HEK293 (cell line): ENCODE results near the gene CELSR1.

Experiments used
- ELK4 ChIP-seq: IDR thresholded peaks from 2 replicates; pipeline ENCODE4 v1.6.1; 2011; ENCODE audit warnings: mild to moderate bottlenecking, low read depth, low read length, borderline replicate concordance
- HOXA7 ChIP-seq: sonication (generic); formaldehyde crosslinking; IDR thresholded peaks from 2 replicates; pipeline ENCODE4 v1.8.1; 2022; ENCODE audit warnings: missing genetic modification reagents, borderline replicate concordance
- KLF1 ChIP-seq: fragments of 450-650 bp; formaldehyde crosslinking; IDR thresholded peaks from 2 replicates; pipeline ENCODE4 v1.5.1; 2016; ENCODE audit warnings: missing biosample characterization, missing genetic modification characterization
- KLF8 ChIP-seq: fragments of 450-650 bp; formaldehyde crosslinking; IDR thresholded peaks from 2 replicates; pipeline ENCODE4 v1.5.1; 2016; ENCODE audit warnings: missing biosample characterization, missing genetic modification characterization
- OSR2 ChIP-seq: fragments of 450-650 bp; formaldehyde crosslinking; IDR thresholded peaks from 2 replicates; pipeline ENCODE4 v1.5.1; 2016; ENCODE audit warnings: missing biosample characterization, missing genetic modification characterization
- OVOL3 ChIP-seq: fragments of 450-650 bp; formaldehyde crosslinking; IDR thresholded peaks from 2 replicates; pipeline ENCODE4 v1.5.1; 2016; ENCODE audit warnings: missing biosample characterization, missing genetic modification characterization
- SP2 ChIP-seq: fragments of 450-650 bp; formaldehyde crosslinking; IDR thresholded peaks from 2 replicates; pipeline ENCODE4 v1.5.1; 2016; ENCODE audit warnings: missing biosample characterization, missing genetic modification characterization
- YY2 ChIP-seq: fragments of 450-650 bp; formaldehyde crosslinking; IDR thresholded peaks from 2 replicates; pipeline ENCODE4 v1.5.1; 2016; ENCODE audit warnings: missing biosample characterization, missing genetic modification characterization
- ZBTB1 ChIP-seq: fragments of 450-650 bp; formaldehyde crosslinking; IDR thresholded peaks from 2 replicates; pipeline ENCODE4 v1.5.1; 2016; ENCODE audit warnings: missing biosample characterization, missing genetic modification characterization
- ZFHX2 ChIP-seq: fragments of 450-650 bp; formaldehyde crosslinking; conservative IDR thresholded peaks from 2 replicates; pipeline ENCODE4 v1.5.1; 2016; ENCODE audit warnings: missing biosample characterization, missing genetic modification characterization
- ZFP3 ChIP-seq: fragments of 450-650 bp; formaldehyde crosslinking; IDR thresholded peaks from 2 replicates; pipeline ENCODE4 v1.5.1; 2016; ENCODE audit warnings: low read depth, missing biosample characterization, missing genetic modification characterization
- ZFP41 ChIP-seq: fragments of 450-650 bp; formaldehyde crosslinking; IDR thresholded peaks from 2 replicates; pipeline ENCODE4 v1.5.1; 2016; ENCODE audit warnings: missing biosample characterization, missing genetic modification characterization, borderline replicate concordance
- ZIC2 ChIP-seq: fragments of 450-650 bp; formaldehyde crosslinking; IDR thresholded peaks from 2 replicates; pipeline ENCODE4 v1.5.1; 2016; ENCODE audit warnings: missing biosample characterization, missing genetic modification characterization
- ZNF132 ChIP-seq: fragments of 450-650 bp; formaldehyde crosslinking; IDR thresholded peaks from 2 replicates; pipeline ENCODE4 v1.5.1; 2017; ENCODE audit warnings: missing biosample characterization, missing genetic modification characterization, borderline replicate concordance
- ZNF155 ChIP-seq: fragments of 450-650 bp; formaldehyde crosslinking; IDR thresholded peaks from 2 replicates; pipeline ENCODE4 v1.5.1; 2016; ENCODE audit warnings: missing biosample characterization, missing genetic modification characterization
- ZNF16 ChIP-seq: fragments of 450-650 bp; formaldehyde crosslinking; IDR thresholded peaks from 2 replicates; pipeline ENCODE4 v1.5.1; 2016; ENCODE audit warnings: low read depth, missing biosample characterization, missing genetic modification characterization
- ZNF174 ChIP-seq: fragments of 450-650 bp; formaldehyde crosslinking; IDR thresholded peaks from 2 replicates; pipeline ENCODE4 v1.5.0; 2017; ENCODE audit warnings: missing biosample characterization, mild to moderate bottlenecking, missing genetic modification characterization
- ZNF175 ChIP-seq: fragments of 450-650 bp; formaldehyde crosslinking; IDR thresholded peaks from 2 replicates; pipeline ENCODE4 v1.5.1; 2016; ENCODE audit warnings: missing biosample characterization, missing genetic modification characterization
- ZNF202 ChIP-seq: fragments of 450-650 bp; formaldehyde crosslinking; IDR thresholded peaks from 2 replicates; pipeline ENCODE4 v1.5.1; 2016; ENCODE audit warnings: missing biosample characterization, missing genetic modification characterization, borderline replicate concordance
- ZNF211 ChIP-seq: fragments of 450-650 bp; formaldehyde crosslinking; IDR thresholded peaks from 2 replicates; pipeline ENCODE4 v1.5.1; 2016; ENCODE audit warnings: low read depth, missing biosample characterization, missing genetic modification characterization
- ZNF391 ChIP-seq: fragments of 450-650 bp; formaldehyde crosslinking; IDR thresholded peaks from 2 replicates; pipeline ENCODE4 v1.5.1; 2016; ENCODE audit warnings: low read depth, missing biosample characterization, missing genetic modification characterization, borderline replicate concordance
- ZNF394 ChIP-seq: fragments of 450-650 bp; formaldehyde crosslinking; IDR thresholded peaks from 2 replicates; pipeline ENCODE4 v1.5.1; 2016; ENCODE audit warnings: missing biosample characterization, missing genetic modification characterization, mild to moderate bottlenecking, moderate library complexity, borderline replicate concordance
- ZNF473 ChIP-seq: fragments of 450-650 bp; formaldehyde crosslinking; IDR thresholded peaks from 2 replicates; pipeline ENCODE4 v1.5.1; 2017; ENCODE audit warnings: missing biosample characterization, missing genetic modification characterization
- ZNF48 ChIP-seq: fragments of 450-650 bp; formaldehyde crosslinking; IDR thresholded peaks from 2 replicates; pipeline ENCODE4 v1.5.1; 2016; ENCODE audit warnings: missing biosample characterization, missing genetic modification characterization
- ZNF510 ChIP-seq: fragments of 450-650 bp; formaldehyde crosslinking; IDR thresholded peaks from 2 replicates; pipeline ENCODE4 v1.5.1; 2018; ENCODE audit warnings: mild to moderate bottlenecking, missing genetic modification characterization, missing biosample characterization; ENCODE audit not compliant: insufficient replicate concordance
- ZNF514 ChIP-seq: fragments of 450-650 bp; formaldehyde crosslinking; IDR thresholded peaks from 2 replicates; pipeline ENCODE4 v1.5.1; 2016; ENCODE audit warnings: missing biosample characterization, missing genetic modification characterization
- ZNF549 ChIP-seq: fragments of 450-650 bp; IDR thresholded peaks from 2 replicates; pipeline ENCODE4 v1.5.1; 2018; ENCODE audit warnings: missing biosample characterization, missing genetic modification characterization, mild to moderate bottlenecking, inconsistent platforms, moderate library complexity
- ZNF560 ChIP-seq: fragments of 450-650 bp; formaldehyde crosslinking; IDR thresholded peaks from 2 replicates; pipeline ENCODE4 v1.5.1; 2017; ENCODE audit warnings: missing biosample characterization, missing genetic modification characterization, borderline replicate concordance
- ZNF571 ChIP-seq: fragments of 450-650 bp; formaldehyde crosslinking; IDR thresholded peaks from 2 replicates; pipeline ENCODE4 v1.5.0; 2017; ENCODE audit warnings: missing biosample characterization, missing genetic modification characterization
- ZNF624 ChIP-seq: fragments of 450-650 bp; formaldehyde crosslinking; IDR thresholded peaks from 2 replicates; pipeline ENCODE4 v1.5.1; 2017; ENCODE audit warnings: missing biosample characterization, missing genetic modification characterization
- ZNF626 ChIP-seq: fragments of 450-650 bp; sonication (Bioruptor Pico); formaldehyde crosslinking; IDR thresholded peaks from 2 replicates; pipeline ENCODE4 v1.5.1; 2018; ENCODE audit warnings: missing biosample characterization, missing genetic modification characterization, inconsistent platforms
- ZNF747 ChIP-seq: fragments of 450-650 bp; formaldehyde crosslinking; IDR thresholded peaks from 2 replicates; pipeline ENCODE4 v1.5.1; 2016; ENCODE audit warnings: missing biosample characterization, missing genetic modification characterization
- ZNF776 ChIP-seq: fragments of 450-650 bp; formaldehyde crosslinking; IDR thresholded peaks from 2 replicates; pipeline ENCODE4 v1.5.0; 2017; ENCODE audit warnings: missing biosample characterization, missing genetic modification characterization, borderline replicate concordance
- ZSCAN23 ChIP-seq: fragments of 450-650 bp; formaldehyde crosslinking; IDR thresholded peaks from 2 replicates; pipeline ENCODE4 v1.5.1; 2016; ENCODE audit warnings: missing biosample characterization, missing genetic modification characterization
- TF ChIP-seq, protein P1 (sequence below): fragments of 450-650 bp; formaldehyde crosslinking; IDR thresholded peaks from 2 replicates; pipeline ENCODE4 v1.5.1; 2017; ENCODE audit warnings: missing biosample characterization, missing genetic modification characterization
- TF ChIP-seq, protein P2 (sequence below): fragments of 450-650 bp; formaldehyde crosslinking; IDR thresholded peaks from 2 replicates; pipeline ENCODE4 v1.5.1; 2016; ENCODE audit warnings: missing biosample characterization, missing genetic modification characterization

The CELSR1 gene

GRCh38 chr22:46335201-46336118 lies 202.0 kb downstream of the CELSR1 start, which contains the start of gene TRMU (continued):
- TF ChIP-seq ZNF473 (tag by site-specific recombination): no peak
- TF ChIP-seq SP2 (tag by site-specific recombination): peak; percentile 92
- peak; percentile 80 for TF ChIP-seq ZFHX2 (tag by site-specific recombination)
- no peak for TF ChIP-seq ZNF155 (tag by site-specific recombination)
- TF ChIP-seq ZNF175 (tag by site-specific recombination): no peak
- no peak for TF ChIP-seq ZNF48 (tag by site-specific recombination)
- TF ChIP-seq ZNF202 (tag by site-specific recombination): no peak
- TF ChIP-seq, protein P1, sequence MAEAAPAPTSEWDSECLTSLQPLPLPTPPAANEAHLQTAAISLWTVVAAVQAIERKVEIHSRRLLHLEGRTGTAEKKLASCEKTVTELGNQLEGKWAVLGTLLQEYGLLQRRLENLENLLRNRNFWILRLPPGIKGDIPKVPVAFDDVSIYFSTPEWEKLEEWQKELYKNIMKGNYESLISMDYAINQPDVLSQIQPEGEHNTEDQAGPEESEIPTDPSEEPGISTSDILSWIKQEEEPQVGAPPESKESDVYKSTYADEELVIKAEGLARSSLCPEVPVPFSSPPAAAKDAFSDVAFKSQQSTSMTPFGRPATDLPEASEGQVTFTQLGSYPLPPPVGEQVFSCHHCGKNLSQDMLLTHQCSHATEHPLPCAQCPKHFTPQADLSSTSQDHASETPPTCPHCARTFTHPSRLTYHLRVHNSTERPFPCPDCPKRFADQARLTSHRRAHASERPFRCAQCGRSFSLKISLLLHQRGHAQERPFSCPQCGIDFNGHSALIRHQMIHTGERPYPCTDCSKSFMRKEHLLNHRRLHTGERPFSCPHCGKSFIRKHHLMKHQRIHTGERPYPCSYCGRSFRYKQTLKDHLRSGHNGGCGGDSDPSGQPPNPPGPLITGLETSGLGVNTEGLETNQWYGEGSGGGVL: peak; percentile 76
- no peak for TF ChIP-seq ZFP3 (tag by site-specific recombination)
- TF ChIP-seq, protein P2, sequence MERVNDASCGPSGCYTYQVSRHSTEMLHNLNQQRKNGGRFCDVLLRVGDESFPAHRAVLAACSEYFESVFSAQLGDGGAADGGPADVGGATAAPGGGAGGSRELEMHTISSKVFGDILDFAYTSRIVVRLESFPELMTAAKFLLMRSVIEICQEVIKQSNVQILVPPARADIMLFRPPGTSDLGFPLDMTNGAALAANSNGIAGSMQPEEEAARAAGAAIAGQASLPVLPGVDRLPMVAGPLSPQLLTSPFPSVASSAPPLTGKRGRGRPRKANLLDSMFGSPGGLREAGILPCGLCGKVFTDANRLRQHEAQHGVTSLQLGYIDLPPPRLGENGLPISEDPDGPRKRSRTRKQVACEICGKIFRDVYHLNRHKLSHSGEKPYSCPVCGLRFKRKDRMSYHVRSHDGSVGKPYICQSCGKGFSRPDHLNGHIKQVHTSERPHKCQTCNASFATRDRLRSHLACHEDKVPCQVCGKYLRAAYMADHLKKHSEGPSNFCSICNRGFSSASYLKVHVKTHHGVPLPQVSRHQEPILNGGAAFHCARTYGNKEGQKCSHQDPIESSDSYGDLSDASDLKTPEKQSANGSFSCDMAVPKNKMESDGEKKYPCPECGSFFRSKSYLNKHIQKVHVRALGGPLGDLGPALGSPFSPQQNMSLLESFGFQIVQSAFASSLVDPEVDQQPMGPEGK (tag by site-specific recombination): peak; percentile 89
- TF ChIP-seq ZIC2 (tag by site-specific recombination): peak; percentile 75
- TF ChIP-seq YY2 (tag by site-specific recombination): 0 out of 2 replicates have a peak, but pooled peaks have one; percentile 59
- TF ChIP-seq ZNF560 (tag by site-specific recombination): no peak
- no peak for TF ChIP-seq ZBTB1 (tag by site-specific recombination)
- peak; percentile 70; the same call in 1 of the 2 replicates for TF ChIP-seq OVOL3 (tag by site-specific recombination)
- TF ChIP-seq ZNF514: no peak
- TF ChIP-seq ZNF747 (tag by site-specific recombination): no peak
- peak; percentile 78; the same call in 1 of the 2 replicates for TF ChIP-seq ZNF391 (tag by site-specific recombination)
- no peak for TF ChIP-seq ZNF211 (tag by site-specific recombination)
- peak; percentile 47; the same call in 1 of the 2 replicates for TF ChIP-seq KLF1 (tag by site-specific recombination)
- no peak for TF ChIP-seq ZNF776 (tag by site-specific recombination)
- no peak for TF ChIP-seq HOXA7 (CRISPR knock-in tag)
- TF ChIP-seq ZNF132: no peak
- TF ChIP-seq ZFP41 (tag by site-specific recombination): no peak
- TF ChIP-seq ZNF626 (tag by site-specific recombination): no peak
- no peak; the same call in 1 of the 2 replicates for TF ChIP-seq ELK4
- TF ChIP-seq ZSCAN23 (tag by site-specific recombination): no peak
- peak; percentile 92 for TF ChIP-seq KLF8 (tag by site-specific recombination)
- TF ChIP-seq ZNF394 (tag by site-specific recombination): peak; percentile 61
- TF ChIP-seq ZNF549 (tag by site-specific recombination): no peak
- peak; percentile 64 for TF ChIP-seq OSR2 (tag by site-specific recombination)
- no peak for TF ChIP-seq ZNF16 (tag by site-specific recombination)
- TF ChIP-seq ZNF624: no peak
- TF ChIP-seq ZNF571 (tag by site-specific recombination): no peak
- TF ChIP-seq ZNF174 (tag by site-specific recombination): no peak
- TF ChIP-seq ZNF510: no peak
